Cardiac fibroblast (primary cell): ENCODE measurements around the gene CAPN2.

Source experiments
- DNase-seq, 2 donors: peaks; one replicate each; pipeline versions ENCODE4 v3.0.0 to v3.0.0-alpha.2; 2010; ENCODE audit warnings: low read depth in 2 of 2
- H3K4me3 ChIP-seq, 2 donors: replicated peaks in 1 of 2; 1 replicate in 1 of 2; 2 replicates in 1 of 2; pipeline ENCODE4 v1.5.1; 2011; ENCODE audit warnings: low read depth in 2 of 2, low read length in 2 of 2, mild to moderate bottlenecking in 2 of 2, moderate library complexity in 1 of 2
- CTCF ChIP-seq: IDR thresholded peaks from one replicate; pipeline ENCODE4 v1.5.1; 2011; ENCODE audit warnings: low read depth, mild to moderate bottlenecking, low read length, inconsistent platforms

CAPN2 gene

GRCh38 chr1:223724376-223724775 lies 12.0 kb downstream of the CAPN2 start:
- no peak for TF ChIP-seq CTCF
- no peak for DNase-seq
- H3K4me3 ChIP-seq: no peak overlapping the region

- DNase-seq: no peak
- H3K4me3 ChIP-seq: no peak overlapping the region
- TF ChIP-seq CTCF: no peak
Observed at GRCh38 chr1:223725578-223725977, 13.2 kb downstream of the CAPN2 start.

- peak overlapping the region; percentile 11 to 26 for H3K4me3 ChIP-seq
- peak; percentile 93 to 98 for DNase-seq
- no peak for TF ChIP-seq CTCF
Observed at GRCh38 chr1:223726380-223727001, 14.2 kb downstream of the CAPN2 start.

- TF ChIP-seq CTCF: no peak
- H3K4me3 ChIP-seq: no peak overlapping the region
- peak in 1 of 2 donors; percentile 82 for DNase-seq
Observed at GRCh38 chr1:223727541-223727940, 15.2 kb downstream of the CAPN2 start.

- TF ChIP-seq CTCF: no peak
- no peak for DNase-seq
- H3K4me3 ChIP-seq: no peak overlapping the region
Observed at GRCh38 chr1:223729906-223730305, 17.6 kb downstream of the CAPN2 start.

- no peak for DNase-seq
- no peak for TF ChIP-seq CTCF
- no peak overlapping the region for H3K4me3 ChIP-seq
Observed at GRCh38 chr1:223730479-223731132, 18.3 kb downstream of the CAPN2 start.
